ENCODE data around the gene SLC16A13.

The SLC16A13 gene

GRCh38 chr17:7068268-7068667 is 32.5 kb downstream of the SLC16A13 start:
- DNase-seq (ENCODE audit: low spot score) = no peak
- no peak for TF ChIP-seq CTCF (IDR thresholded peaks at IDR 0.05; ENCODE audit: borderline replicate concordance, control extremely low read depth, extremely low read depth, insufficient read depth, missing control alignments)
- in situ Hi-C loops (cut with MboI; ENCODE audit: low sequenced_read_pairs, unreplicated experiment) = no loop called here

- in situ Hi-C loops (cut with MboI; ENCODE audit: low sequenced_read_pairs, unreplicated experiment) = no loop called here
- TF ChIP-seq CTCF (IDR thresholded peaks at IDR 0.05; ENCODE audit: borderline replicate concordance, control extremely low read depth, extremely low read depth, insufficient read depth, missing control alignments) = no peak
- DNase-seq (ENCODE audit: low spot score) = no peak
Observed at GRCh38 chr17:7070712-7071111, 34.9 kb downstream of the SLC16A13 start.

GRCh38 chr17:7072406-7072805 is 36.6 kb downstream of the SLC16A13 start:
- in situ Hi-C loops (cut with MboI; ENCODE audit: low sequenced_read_pairs, unreplicated experiment) = no loop called here
- no peak for DNase-seq (ENCODE audit: low spot score)
- no peak for TF ChIP-seq CTCF (IDR thresholded peaks at IDR 0.05; ENCODE audit: borderline replicate concordance, control extremely low read depth, extremely low read depth, insufficient read depth, missing control alignments)

GRCh38 chr17:7074931-7075330 is 39.1 kb downstream of the SLC16A13 start:
- in situ Hi-C loops (cut with MboI; ENCODE audit: low sequenced_read_pairs, unreplicated experiment) = no loop called here
- TF ChIP-seq CTCF (IDR thresholded peaks at IDR 0.05; ENCODE audit: borderline replicate concordance, control extremely low read depth, extremely low read depth, insufficient read depth, missing control alignments) = no peak

GRCh38 chr17:7077911-7078546 is 42.2 kb downstream of the SLC16A13 start:
- no peak for DNase-seq (ENCODE audit: low spot score)
- no peak for TF ChIP-seq CTCF (IDR thresholded peaks at IDR 0.05; ENCODE audit: borderline replicate concordance, control extremely low read depth, extremely low read depth, insufficient read depth, missing control alignments)
- in situ Hi-C loops (cut with MboI; ENCODE audit: low sequenced_read_pairs, unreplicated experiment) = no loop called here

More at GRCh38 chr17:7074931-7075330, 39.1 kb downstream of the SLC16A13 start:
- DNase-seq (ENCODE audit: low spot score) = no peak

- DNase-seq (ENCODE audit: low spot score) = no peak
- in situ Hi-C loops (cut with MboI; ENCODE audit: low sequenced_read_pairs, unreplicated experiment) = no loop called here
- no peak for TF ChIP-seq CTCF (IDR thresholded peaks at IDR 0.05; ENCODE audit: borderline replicate concordance, control extremely low read depth, extremely low read depth, insufficient read depth, missing control alignments)
Observed at GRCh38 chr17:7078711-7079110, 42.9 kb downstream of the SLC16A13 start.

All from GM13976 (cell line).